Coronary artery (tissue), 2 donors: ENCODE measurements around the gene C2CD4A.
A peak's percentile ranks its signal among the peaks of the same experiment; 100 is the strongest.

Experiments used
- DNase-seq: peaks from one replicate; pipeline ENCODE4 v3.0.0-alpha.2; 2017; ENCODE audit warnings: low spot score
- H3K27ac ChIP-seq, 2 donors: fragments of 200-600 bp; sonication (generic); one replicate each; pipeline ENCODE4 v1.5.1; 2016 to 2019
- H3K4me3 ChIP-seq: fragments of 200-600 bp; sonication (generic); 2 replicates; pipeline ENCODE4 v1.5.1; 2016; ENCODE audit warnings: mild to moderate bottlenecking, moderate library complexity
- CTCF ChIP-seq: fragments of 200-600 bp; sonication (generic); IDR thresholded peaks from one replicate; pipeline ENCODE4 v1.5.1; 2019; ENCODE audit warnings: antibody characterized with exemption

Gene C2CD4A

GRCh38 chr15:62119227-62119864, 52.6 kb downstream of the C2CD4A start:
- Histone ChIP-seq H3K4me3 (peak overlapping the region; percentile 55), H3K27ac (peak overlapping the region in 1 of 2 donors; percentile 71)
- DNase-seq: no peak
- no peak for TF ChIP-seq CTCF

DNA sequence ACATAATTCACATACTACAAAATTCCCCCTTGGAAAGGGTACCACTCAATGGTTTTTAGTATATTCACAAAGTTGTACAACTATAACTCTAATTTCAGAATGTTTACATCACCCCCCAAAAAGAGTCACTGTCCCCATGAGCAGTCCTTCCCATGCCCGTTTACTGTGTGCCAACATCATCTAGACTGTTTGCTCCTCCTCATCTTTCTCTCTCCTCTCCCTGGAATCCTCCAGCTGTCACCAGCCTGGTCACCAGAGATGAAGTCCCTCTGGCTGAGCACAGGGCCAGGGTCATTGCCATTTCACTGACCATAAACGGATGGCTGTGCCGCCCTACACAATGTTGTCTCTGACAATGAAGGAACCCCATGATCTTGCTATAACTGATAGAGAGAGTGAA, 53.1 kb downstream of the C2CD4A start:
- Histone ChIP-seq H3K4me3 (no peak overlapping the region), H3K27ac (peak overlapping the region in 1 of 2 donors; percentile 71)
- TF ChIP-seq CTCF: no peak
- no peak for DNase-seq
